Gastrocnemius medialis (tissue), 4 donors: ENCODE measurements around the gene PIGV. TPM values are rescaled to one million over a fixed set of nuclear protein-coding genes. Genes with fewer than 3 reads are reported as not detected.

Experiments
- ATAC-seq, 2 donors: fragments of 150-250 bp; one replicate each; pipeline ENCODE4 v1.9.1; 2016
- DNase-seq, 2 donors: peaks; one replicate each; pipeline ENCODE4 v3.0.0-alpha.2; 2019
- H3K27ac ChIP-seq, 4 donors: fragments of 200-600 bp; sonication (generic); 1 replicate in 1 of 4; 2 replicates in 3 of 4; pipeline ENCODE4 v1.5.1; 2016 to 2018; ENCODE audit warnings: mild to moderate bottlenecking in 2 of 4, moderate library complexity in 1 of 4
- H3K27me3 ChIP-seq, 3 donors: fragments of 200-600 bp; sonication (generic) in 2 of 3; 1 replicate in 1 of 3; 2 replicates in 2 of 3; pipeline versions ENCODE4 v1.5.1 to v1.6.0; 2016 to 2019; ENCODE audit warnings: mild to moderate bottlenecking in 1 of 3, moderate library complexity in 1 of 3
- H3K36me3 ChIP-seq, 2 donors: fragments of 200-600 bp; sonication (generic) in 1 of 2; one replicate each; pipeline ENCODE4 v1.5.1; 2017 to 2018
- H3K4me1 ChIP-seq, 2 donors: fragments of 200-600 bp; sonication (generic) in 1 of 2; one replicate each; pipeline ENCODE4 v1.5.1; 2016 to 2017; ENCODE audit warnings: mild to moderate bottlenecking in 2 of 2
- H3K4me3 ChIP-seq, 4 donors: fragments of 200-600 bp; sonication (generic) in 3 of 4; 1 replicate in 1 of 4; 2 replicates in 3 of 4; pipeline ENCODE4 v1.5.1; 2016 to 2019; ENCODE audit warnings: mild to moderate bottlenecking in 2 of 4
- H3K9me3 ChIP-seq, 3 donors: fragments of 200-600 bp; sonication (generic) in 2 of 3; 1 replicate in 1 of 3; 2 replicates in 2 of 3; pipeline ENCODE4 v1.5.1; 2016 to 2019
- POLR2A ChIP-seq, 2 donors: fragments of 450-650 bp; IDR thresholded peaks; one replicate each; pipeline ENCODE4 v1.6.1; 2017; ENCODE audit warnings: antibody characterized with exemption in 2 of 2, mild to moderate bottlenecking in 2 of 2, moderate library complexity in 2 of 2
- in situ Hi-C, 4 donors: fragments of 200-750 bp; cut with MboI; loops; one replicate each; pipeline versions ENCODE4 v1.15.0 to v1.8.0; 2017; ENCODE audit warnings: low sequenced_read_pairs in 4 of 4
- intact Hi-C: fragments of 100-400 bp; cut with DNase I; formaldehyde crosslinking; loops from one replicate; pipeline ENCODE4 v1.15.1; 2023; ENCODE audit warnings: low total_unique reads
- total RNA-seq, 4 donors: library from RNA; depleted of rRNA; stranded (reverse); fragments of >200 nt; gene quantifications; one replicate each; pipeline versions ENCODE4 v1.1.0 to v1.2.3, GENCODE V29; 2016
- TF ChIP-seq, protein P1 (sequence below), 5 experiments: fragments of 450-650 bp in 3 of 5; fragments of 200-600 bp in 2 of 5; sonication (generic) in 2 of 5; IDR thresholded peaks in 4 of 5; conservative IDR thresholded peaks in 1 of 5; 1 replicate in 4 of 5; 2 replicates in 1 of 5; pipeline ENCODE4 v1.5.1; 2016 to 2019; ENCODE audit warnings: antibody characterized with exemption in 5 of 5, mild to moderate bottlenecking in 3 of 5, moderate library complexity in 3 of 5

PIGV gene
- total RNA-seq = 10 to 100 TPM in 1 of 4 donors, 1 to 10 TPM in 3; 2.9 to 16.0 (median 5.8) TPM

GRCh38 chr1:26787706-26788514 is at the start of gene PIGV:
Gene PIGV (plus strand): TSS chr1:26787950. CDS start chr1:26790816, 2,866 bp downstream.
- in situ Hi-C loops = loop anchor here (5.0 to 10.0 kb wide), 2 partner anchors 93 to 96 kb away; partner anchors contain the start of gene ARID1A (in 1 of the 4)
- DNase-seq (peak; percentile 68 to 81), ATAC-seq (peak; percentile 81 to 82)
- Histone ChIP-seq H3K27me3 (no peaks in the 10 kb centered on the region), H3K4me3 (peak within 1 kb of the TSS; percentile 69 to 87 (median 84)), H3K27ac (peak within 1 kb of the TSS; percentile 93 to 99 (median 98)), H3K36me3 (no peaks in the 10 kb centered on the region), H3K4me1 (peaks cover 51 to 67% of the 10 kb centered on the region in 2 donors), H3K9me3 (no peaks in the 10 kb centered on the region)
- intact Hi-C loops = loop anchor here (1.0 to 2.0 kb wide), 3 partner anchors 90 to 287 kb away; no protein-coding TSS in a partner anchor
- TF ChIP-seq, protein P1, sequence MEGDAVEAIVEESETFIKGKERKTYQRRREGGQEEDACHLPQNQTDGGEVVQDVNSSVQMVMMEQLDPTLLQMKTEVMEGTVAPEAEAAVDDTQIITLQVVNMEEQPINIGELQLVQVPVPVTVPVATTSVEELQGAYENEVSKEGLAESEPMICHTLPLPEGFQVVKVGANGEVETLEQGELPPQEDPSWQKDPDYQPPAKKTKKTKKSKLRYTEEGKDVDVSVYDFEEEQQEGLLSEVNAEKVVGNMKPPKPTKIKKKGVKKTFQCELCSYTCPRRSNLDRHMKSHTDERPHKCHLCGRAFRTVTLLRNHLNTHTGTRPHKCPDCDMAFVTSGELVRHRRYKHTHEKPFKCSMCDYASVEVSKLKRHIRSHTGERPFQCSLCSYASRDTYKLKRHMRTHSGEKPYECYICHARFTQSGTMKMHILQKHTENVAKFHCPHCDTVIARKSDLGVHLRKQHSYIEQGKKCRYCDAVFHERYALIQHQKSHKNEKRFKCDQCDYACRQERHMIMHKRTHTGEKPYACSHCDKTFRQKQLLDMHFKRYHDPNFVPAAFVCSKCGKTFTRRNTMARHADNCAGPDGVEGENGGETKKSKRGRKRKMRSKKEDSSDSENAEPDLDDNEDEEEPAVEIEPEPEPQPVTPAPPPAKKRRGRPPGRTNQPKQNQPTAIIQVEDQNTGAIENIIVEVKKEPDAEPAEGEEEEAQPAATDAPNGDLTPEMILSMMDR (IDR thresholded peaks at IDR 0.05 in 4 of 5, conservative IDR thresholded peaks at IDR 0.05 in 1 of 5) = peak; percentile 23 to 40 (median 38)
- TF ChIP-seq POLR2A (IDR thresholded peaks at IDR 0.05) = peak; percentile 78 to 84

DNA sequence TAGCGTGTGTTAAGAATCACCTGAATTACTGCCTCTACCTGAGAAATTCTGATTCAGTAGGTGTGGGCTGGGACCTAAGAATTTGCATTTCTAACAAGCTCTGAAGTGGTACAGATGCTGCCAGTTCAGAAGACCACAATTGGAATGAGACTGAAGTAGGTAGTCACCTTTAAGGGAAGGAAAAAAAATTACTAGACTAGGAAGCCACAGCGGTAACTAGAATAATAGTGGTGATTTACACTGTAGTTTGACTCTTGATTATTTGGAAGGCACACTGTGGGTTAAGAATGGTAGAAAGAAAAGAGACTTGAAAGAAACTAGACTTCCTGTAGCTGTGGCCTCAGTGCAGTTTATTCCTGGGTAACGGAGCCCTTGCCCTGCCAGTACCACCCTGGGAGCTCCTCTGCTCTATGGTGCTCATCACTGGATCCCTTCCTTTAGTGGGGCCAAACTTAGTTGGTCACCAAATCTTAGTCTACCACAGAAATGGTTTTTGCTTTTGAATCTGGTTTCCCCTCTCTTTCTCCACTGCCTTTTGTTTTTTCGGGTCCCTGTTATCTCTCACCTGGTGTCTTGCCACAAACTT is 48.3 kb upstream of the PIGV start:
- Histone ChIP-seq H3K4me1 (peaks cover 44 to 47% of the 10 kb centered on the region in 2 donors), H3K27ac (peak overlapping the region in 2 of 4 donors; percentile 13 to 29), H3K36me3 (peaks cover 0 to 20% of the 10 kb centered on the region in 2 donors), H3K27me3 (no peaks in the 10 kb centered on the region), H3K9me3 (no peaks in the 10 kb centered on the region), H3K4me3 (no peak overlapping the region)
- ATAC-seq (no peak), DNase-seq (no peak)
- intact Hi-C loops (loop anchor here (2.0 kb wide), 1 partner anchor 15 kb away; no protein-coding TSS in a partner anchor), in situ Hi-C loops (no loop called here)
- TF ChIP-seq, protein P1 (IDR thresholded peaks at IDR 0.05 in 4 of 5, conservative IDR thresholded peaks at IDR 0.05 in 1 of 5) = no peak
- no peak for TF ChIP-seq POLR2A (IDR thresholded peaks at IDR 0.05)

- no peaks in the 10 kb centered on the region for H3K27me3 ChIP-seq
- intact Hi-C loops (no loop called here), in situ Hi-C loops (no loop called here)
- no peak overlapping the region for H3K4me3 ChIP-seq
- no peak for DNase-seq
- ATAC-seq = no peak
- H3K9me3 ChIP-seq = no peaks in the 10 kb centered on the region
- peaks cover 0 to 15% of the 10 kb centered on the region in 2 donors for H3K36me3 ChIP-seq
- H3K4me1 ChIP-seq = peaks cover 45 to 51% of the 10 kb centered on the region in 2 donors
- TF ChIP-seq POLR2A (IDR thresholded peaks at IDR 0.05) = no peak
- TF ChIP-seq, protein P1 (IDR thresholded peaks at IDR 0.05 in 4 of 5, conservative IDR thresholded peaks at IDR 0.05 in 1 of 5) = no peak
- H3K27ac ChIP-seq = peak overlapping the region in 2 of 4 donors; percentile 29 to 37
Measured at GRCh38 chr1:26740023-26740634, 47.6 kb upstream of the PIGV start.

- H3K27ac ChIP-seq = peak overlapping the region in 2 of 4 donors; percentile 29 to 37
- peaks cover 41 to 58% of the 10 kb centered on the region in 2 donors for H3K4me1 ChIP-seq
- H3K27me3 ChIP-seq = no peaks in the 10 kb centered on the region
- TF ChIP-seq POLR2A (IDR thresholded peaks at IDR 0.05) = no peak
- TF ChIP-seq, protein P1 (IDR thresholded peaks at IDR 0.05 in 4 of 5, conservative IDR thresholded peaks at IDR 0.05 in 1 of 5) = no peak
- DNase-seq (no peak), ATAC-seq (no peak)
- in situ Hi-C loops (no loop called here), intact Hi-C loops (no loop called here)
- H3K9me3 ChIP-seq = no peaks in the 10 kb centered on the region
- H3K4me3 ChIP-seq = no peak overlapping the region
- H3K36me3 ChIP-seq = peaks cover 0 to 7% of the 10 kb centered on the region in 2 donors
Measured at GRCh38 chr1:26740952-26741351, 46.8 kb upstream of the PIGV start.
